CD4-positive, alpha-beta T cell treated with Interleukin-15 for 4 hours (primary cell): ENCODE data around the gene ART5.
"Not testable (repeated sequence)": the region's sequence is repeated elsewhere in the genome, so short reads cannot be mapped to it uniquely, and the experiment has no call there.

Experiments
- DNase-seq: peaks from one replicate; pipeline ENCODE4 v3.0.0-alpha.2; 2020; ENCODE audit warnings: low spot score

Gene ART5

DNA sequence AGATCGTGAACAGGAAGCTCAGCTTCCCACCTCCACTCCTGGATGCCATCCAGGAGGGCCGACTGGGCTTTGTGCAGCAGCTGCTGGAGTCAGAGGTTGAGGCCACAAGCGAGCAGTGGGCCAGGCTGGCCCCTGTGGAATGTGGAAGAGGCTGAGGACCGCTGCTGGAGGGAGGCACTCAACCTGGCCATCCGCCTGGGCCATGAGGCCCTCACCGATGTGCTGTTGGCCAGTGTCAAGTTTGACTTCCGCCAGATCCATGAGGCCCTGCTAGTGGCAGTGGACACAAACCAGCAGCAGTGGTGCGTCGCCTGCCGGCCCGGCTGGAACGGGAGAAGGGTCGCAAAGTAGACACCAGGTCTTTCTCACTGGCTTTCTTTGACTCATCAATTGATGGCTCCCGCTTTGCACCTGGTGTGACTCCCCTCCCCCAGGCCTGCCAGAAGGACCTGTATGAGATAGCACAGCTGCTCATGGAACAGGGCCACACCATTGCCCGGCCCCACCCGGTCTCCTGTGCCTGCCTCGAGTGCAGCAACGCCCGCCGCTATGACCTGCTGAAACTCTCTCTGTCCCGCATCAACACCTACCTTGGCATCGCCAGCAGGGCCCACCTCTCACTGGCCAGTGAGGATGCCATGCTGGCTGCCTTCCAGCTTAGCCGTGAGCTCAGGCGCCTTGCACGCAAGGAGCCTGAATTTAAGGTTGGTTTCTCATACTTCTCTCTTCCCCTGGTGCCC lies 24.9 kb downstream of the ART5 start:
- DNase-seq = no peak

GRCh38 chr11:3615998-3616397 lies 25.8 kb downstream of the ART5 start:
- no peak for DNase-seq

- peak; percentile 37 for DNase-seq
Measured at GRCh38 chr11:3614742-3615171, 27.0 kb downstream of the ART5 start.

DNA sequence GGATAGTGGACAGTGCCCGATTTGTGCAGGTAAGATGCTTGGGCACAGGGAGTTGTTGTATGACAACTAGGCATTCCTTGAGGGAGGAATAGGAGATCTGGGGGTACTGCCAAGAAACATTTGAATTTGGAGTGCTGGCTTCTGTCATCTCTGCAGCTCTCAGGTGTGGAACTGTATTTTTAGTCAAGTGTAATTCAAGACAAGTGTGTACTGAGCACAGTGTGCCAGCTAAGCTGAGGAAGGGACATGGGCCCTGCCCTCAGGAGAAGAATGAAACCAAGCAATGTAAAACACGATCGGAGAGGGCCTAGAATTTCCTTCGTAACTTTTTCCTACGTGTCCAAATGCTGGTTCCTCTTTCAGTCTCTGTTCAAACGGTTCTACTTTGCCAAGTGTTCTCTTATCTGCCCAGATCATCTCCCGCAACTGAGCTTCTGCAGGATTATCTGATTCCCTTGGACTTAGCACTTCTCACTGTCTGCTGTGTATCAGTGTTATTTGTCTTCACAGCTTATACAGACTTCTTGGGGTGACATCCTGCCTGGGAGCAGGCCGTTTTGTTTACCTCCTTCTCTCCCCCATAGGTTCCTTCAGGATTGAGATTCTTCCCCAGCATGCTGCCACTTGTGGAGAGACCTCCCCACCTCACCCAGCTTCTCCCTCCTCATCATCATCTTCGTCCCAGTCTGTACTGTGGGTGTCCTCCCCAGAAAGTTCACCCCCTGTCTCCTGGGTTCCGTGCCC lies 27.6 kb downstream of the ART5 start:
- DNase-seq = no peak

DNA sequence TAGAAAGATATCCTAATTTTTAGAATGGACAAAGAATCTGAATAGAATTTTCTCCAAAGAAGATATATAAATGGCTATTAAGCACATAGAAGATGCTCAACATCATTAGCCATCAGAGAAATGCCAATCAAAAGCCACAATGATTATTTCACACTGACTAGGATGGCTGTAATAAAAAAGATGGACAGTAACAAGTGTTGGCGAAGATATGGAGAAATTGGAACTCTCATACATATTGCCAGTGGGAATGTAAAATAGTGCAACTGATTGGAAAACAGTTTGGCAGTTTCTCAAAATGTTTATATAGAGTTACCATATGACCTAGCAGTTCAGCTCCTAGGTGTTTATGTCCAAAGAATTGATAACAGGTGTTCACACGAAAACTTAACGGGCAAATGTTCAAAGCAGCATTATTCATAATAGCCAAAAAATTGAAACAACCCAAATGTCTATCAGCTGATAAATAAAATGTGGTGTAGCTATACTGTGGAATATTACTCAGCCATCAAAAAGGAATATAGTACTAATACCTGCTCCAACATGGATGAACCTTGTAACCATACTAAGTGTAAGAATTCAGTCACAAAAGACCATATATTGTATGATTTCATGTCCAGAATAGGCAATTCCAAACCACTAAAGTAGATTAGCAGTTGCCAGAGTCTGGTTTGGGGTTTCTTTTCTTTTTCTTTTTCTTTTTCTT lies 29.7 kb downstream of the ART5 start:
- DNase-seq = no peak

GRCh38 chr11:3610846-3611245 lies 30.9 kb downstream of the ART5 start:
- no peak for DNase-seq

DNA sequence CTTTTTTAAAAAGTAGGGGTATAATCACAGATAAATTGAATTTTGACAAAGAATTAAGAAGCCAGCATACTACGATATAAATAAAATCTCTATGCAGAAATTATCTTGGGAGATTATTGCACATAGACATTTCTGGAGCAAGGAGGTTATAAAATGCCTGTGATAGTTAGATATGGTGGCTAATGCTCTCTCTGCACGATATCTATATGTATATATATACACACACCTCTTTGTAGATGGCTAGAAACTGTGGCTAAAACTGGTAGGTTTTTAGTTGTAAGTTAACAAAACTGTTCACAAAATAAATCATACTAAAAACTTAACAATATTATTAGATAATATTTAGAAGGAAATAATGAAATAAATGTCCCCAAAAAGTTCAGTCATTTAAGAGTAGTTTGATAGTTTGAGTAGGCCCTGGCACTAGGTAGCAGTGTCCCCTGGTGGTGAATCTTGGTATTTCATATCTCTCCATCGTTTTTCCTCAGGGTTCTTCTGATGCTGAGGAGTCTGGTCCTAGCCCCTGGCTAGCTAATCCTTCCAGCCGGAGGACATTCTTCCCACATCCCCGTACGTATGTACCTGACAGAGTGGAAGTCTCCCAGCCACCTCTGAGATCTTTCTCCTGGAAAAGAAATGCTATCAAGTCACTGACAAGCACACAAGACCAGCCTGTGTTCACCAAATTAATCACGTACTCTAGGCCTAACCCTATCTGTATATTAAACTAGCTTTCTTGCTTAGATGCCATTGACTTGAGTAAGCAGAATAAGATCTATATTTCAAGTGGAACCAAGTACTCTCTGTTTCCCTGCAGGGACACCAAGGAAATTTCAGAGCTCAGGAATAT lies 32.2 kb downstream of the ART5 start:
- peak; percentile 52 for DNase-seq

- DNase-seq = no peak
Measured at GRCh38 chr11:3605771-3606203, 36.0 kb downstream of the ART5 start.

DNA sequence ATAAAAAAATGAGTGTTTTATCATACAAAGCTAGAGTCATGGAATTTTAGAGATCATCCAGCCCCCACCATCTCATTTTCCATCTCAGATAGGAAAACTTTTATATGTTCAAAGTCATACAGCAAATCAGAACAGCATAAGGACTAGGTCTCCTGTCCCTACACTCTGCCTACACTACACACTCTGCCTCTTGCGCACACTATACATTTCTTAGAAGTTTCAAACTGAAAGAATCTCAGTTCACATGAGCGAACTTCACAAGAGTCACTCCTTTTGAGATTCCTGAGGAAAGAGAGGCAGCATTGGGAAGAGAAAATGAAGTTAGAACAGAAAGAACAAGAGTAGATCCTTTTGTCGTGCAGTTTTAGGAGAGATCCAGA lies 36.5 kb downstream of the ART5 start:
- DNase-seq = no peak

DNA sequence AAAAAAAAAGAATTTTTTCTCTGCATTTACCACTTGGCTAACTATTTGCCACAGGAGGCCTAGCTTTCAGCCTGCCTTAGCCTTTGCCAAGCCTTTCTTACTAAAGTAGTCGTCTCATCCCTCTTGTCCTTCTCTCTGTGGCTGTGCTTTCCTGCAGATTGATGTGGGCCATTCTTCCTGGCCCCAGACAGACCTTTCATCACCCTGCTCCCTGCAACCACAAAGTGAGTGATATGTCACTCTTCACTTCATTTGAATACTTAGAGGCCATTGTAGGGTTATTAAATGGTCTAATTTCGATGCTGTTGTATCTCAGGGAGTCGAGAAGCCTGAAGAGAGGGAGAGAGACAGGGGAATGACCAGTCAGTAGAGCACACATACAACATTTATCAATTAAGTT lies 37.6 kb downstream of the ART5 start:
- no peak for DNase-seq

GRCh38 chr11:3600201-3600600 lies 41.6 kb downstream of the ART5 start:
- not testable (repeated sequence) for DNase-seq

- not testable (repeated sequence) for DNase-seq
Measured at GRCh38 chr11:3597743-3598142, 44.0 kb downstream of the ART5 start.

DNA sequence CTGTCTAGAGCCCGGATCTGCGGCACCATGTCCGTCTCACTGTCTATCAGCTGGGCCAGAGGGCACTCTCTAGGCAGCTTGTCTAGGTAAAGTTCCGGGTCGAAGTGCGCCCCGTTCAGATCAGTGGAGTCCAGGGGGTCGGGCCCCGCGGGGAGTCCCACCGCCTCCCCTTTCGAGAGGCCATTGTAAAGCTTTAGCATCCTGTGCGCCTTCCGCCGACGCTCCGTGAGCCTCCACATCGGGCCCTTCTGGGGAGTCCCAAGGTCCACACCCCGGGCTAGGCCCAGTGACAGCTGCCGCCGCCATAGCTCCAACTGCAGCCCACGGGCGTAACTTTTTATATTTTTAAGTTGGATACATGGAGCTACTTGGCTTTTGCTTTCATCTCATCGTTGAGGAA lies 50.5 kb downstream of the ART5 start:
- not testable (repeated sequence) for DNase-seq

DNA sequence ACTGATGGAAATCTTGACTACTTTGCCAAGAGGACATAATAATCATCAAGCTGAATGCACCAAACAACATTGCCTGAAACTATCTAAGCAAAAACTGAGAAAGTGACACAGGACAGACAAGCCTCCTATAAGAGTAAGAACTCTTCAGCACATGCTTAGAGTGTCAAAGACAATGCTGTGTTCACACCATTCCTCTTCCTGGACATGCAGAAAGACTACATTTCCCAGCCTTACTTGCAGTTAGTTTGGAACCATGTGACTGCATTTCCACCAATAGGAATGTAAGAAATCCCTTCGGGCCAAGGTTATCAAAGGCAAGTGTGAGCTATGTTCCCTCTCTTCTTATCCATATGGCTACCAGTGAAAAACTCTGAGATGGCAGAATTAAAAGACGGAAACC lies 51.6 kb downstream of the ART5 start:
- DNase-seq = not testable (repeated sequence)

DNA sequence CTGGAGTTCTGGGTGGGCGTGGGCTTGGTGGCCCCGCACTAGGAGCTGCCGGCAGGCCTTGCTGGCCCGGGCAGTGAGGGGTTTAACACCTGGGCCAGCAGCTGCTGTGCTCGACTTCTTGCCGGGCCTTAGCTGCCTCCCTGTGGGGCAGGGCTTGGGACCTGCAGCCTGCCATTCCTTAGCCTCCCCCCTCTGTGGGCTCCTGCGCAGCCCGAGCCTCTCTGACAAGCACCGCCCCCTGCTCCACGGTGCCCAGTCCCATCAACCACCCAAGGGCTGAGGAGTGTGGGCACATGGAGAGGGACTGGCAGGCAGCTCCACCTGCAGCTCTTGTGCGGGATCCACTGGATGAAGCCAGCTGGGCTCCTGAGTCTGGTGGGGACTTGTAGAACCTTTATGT lies 53.0 kb downstream of the ART5 start:
- DNase-seq = not testable (repeated sequence)
